ENCODE measurements around the gene SPATA7.

Gene SPATA7

DNA sequence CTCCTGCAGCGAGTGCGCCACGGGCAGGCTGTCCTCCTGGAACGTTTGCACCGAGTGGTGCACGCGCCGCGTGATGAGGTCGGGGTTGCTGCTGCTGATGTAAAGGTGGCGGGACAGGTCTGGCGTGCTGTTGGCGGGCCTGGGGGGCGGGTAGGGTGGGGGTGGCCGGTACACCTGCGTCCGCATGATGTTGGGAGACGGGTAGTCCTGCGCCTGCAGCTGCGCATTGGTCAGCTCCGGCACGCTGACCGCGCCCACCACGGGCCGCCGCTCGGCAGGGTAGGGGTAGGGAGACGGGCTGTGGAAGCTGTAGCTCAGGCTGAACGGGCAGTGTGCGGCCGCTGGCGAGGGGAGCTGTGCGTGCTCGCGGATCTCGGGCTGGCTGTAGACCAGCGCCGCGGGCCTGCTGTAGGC lies 94.1 kb downstream of the SPATA7 start:
- Histone ChIP-seq H3K23ac (ENCODE audit: low read length in 2 of 2) (no peak overlapping the region), H3K9ac (ENCODE audit: low read length) (no peak overlapping the region), H3K36me3 (ENCODE audit: control insufficient read depth in 1 of 2, insufficient read depth in 2 of 2, low read depth in 1 of 2, low read length in 2 of 2) (peaks cover 42 to 66% of the 10 kb centered on the region in 2 experiments), H4K8ac (ENCODE audit: low read length) (no peak overlapping the region), H3K9me3 (ENCODE audit: control insufficient read depth, low read length) (no peaks in the 10 kb centered on the region), H3K79me1 (replicated peaks; ENCODE audit: low read length, poor library complexity, severe bottlenecking) (peaks cover 35% of the 10 kb centered on the region), H3K18ac (ENCODE audit: low read depth in 1 of 2, low read length in 2 of 2) (no peak overlapping the region), H2AK5ac (ENCODE audit: low read length, severe bottlenecking) (no peak overlapping the region), H3K14ac (ENCODE audit: low read length in 2 of 2) (no peak overlapping the region), H2BK120ac (ENCODE audit: low read depth, low read length) (no peak overlapping the region), H4K91ac (ENCODE audit: low read length) (no peak overlapping the region), H3K27ac (ENCODE audit: low read length, poor library complexity, severe bottlenecking) (no peak overlapping the region), H3K4me1 (ENCODE audit: control insufficient read depth, insufficient read depth, low read depth, low read length) (peaks cover 5% of the 10 kb centered on the region), H2BK15ac (ENCODE audit: low read depth, poor library complexity, severe bottlenecking) (no peak overlapping the region), H3K4me2 (ENCODE audit: low read length, poor library complexity, severe bottlenecking) (no peak overlapping the region), H3K27me3 (ENCODE audit: control insufficient read depth in 1 of 2, insufficient read depth in 1 of 2, low read length in 2 of 2) (no peaks in the 10 kb centered on the region), H2BK12ac (ENCODE audit: low read length in 2 of 2) (no peak overlapping the region), H2BK5ac (ENCODE audit: low read depth, low read length, poor library complexity, severe bottlenecking) (no peak overlapping the region), H3K4ac (ENCODE audit: low read depth in 1 of 2, low read length in 2 of 2) (no peak overlapping the region), H3K4me3 (ENCODE audit: insufficient read depth in 1 of 2, low read depth in 1 of 2, low read length in 2 of 2) (no peak overlapping the region), H2AFZ (ENCODE audit: low read depth, low read length) (no peak overlapping the region)
- 98% methylated on average over 40 of the region's 40 CpGs for WGBS
- DNase-seq = no peak

GRCh38 chr14:88481059-88481458 lies 95.6 kb downstream of the SPATA7 start:
- no peak overlapping the region for H3K9ac ChIP-seq (ENCODE audit: low read length)
- no peak overlapping the region for H2BK5ac ChIP-seq (ENCODE audit: low read depth, low read length, poor library complexity, severe bottlenecking)
- H3K27me3 ChIP-seq (ENCODE audit: control insufficient read depth in 1 of 2, insufficient read depth in 1 of 2, low read length in 2 of 2) = no peaks in the 10 kb centered on the region
- no peak overlapping the region for H3K18ac ChIP-seq (ENCODE audit: low read depth in 1 of 2, low read length in 2 of 2)
- no peak overlapping the region for H3K14ac ChIP-seq (ENCODE audit: low read length in 2 of 2)
- no peak overlapping the region for H2AFZ ChIP-seq (ENCODE audit: low read depth, low read length)
- peaks cover 31% of the 10 kb centered on the region for H3K79me1 ChIP-seq (replicated peaks; ENCODE audit: low read length, poor library complexity, severe bottlenecking)
- H4K8ac ChIP-seq (ENCODE audit: low read length) = no peak overlapping the region
- no peak overlapping the region for H4K91ac ChIP-seq (ENCODE audit: low read length)
- H3K23ac ChIP-seq (ENCODE audit: low read length in 2 of 2) = no peak overlapping the region
- no peak overlapping the region for H2BK120ac ChIP-seq (ENCODE audit: low read depth, low read length)
- H2AK5ac ChIP-seq (ENCODE audit: low read length, severe bottlenecking) = no peak overlapping the region
- H3K4ac ChIP-seq (ENCODE audit: low read depth in 1 of 2, low read length in 2 of 2) = no peak overlapping the region
- H3K9me3 ChIP-seq (ENCODE audit: control insufficient read depth, low read length) = no peaks in the 10 kb centered on the region
- H3K36me3 ChIP-seq (ENCODE audit: control insufficient read depth in 1 of 2, insufficient read depth in 2 of 2, low read depth in 1 of 2, low read length in 2 of 2) = peaks cover 47 to 72% of the 10 kb centered on the region in 2 experiments
- no peak overlapping the region for H2BK12ac ChIP-seq (ENCODE audit: low read length in 2 of 2)
- DNase-seq = no peak
- no CpG with 5 or more reads among the region's 2 CpGs for WGBS
- H3K4me1 ChIP-seq (ENCODE audit: control insufficient read depth, insufficient read depth, low read depth, low read length) = peaks cover 5% of the 10 kb centered on the region
- H2BK15ac ChIP-seq (ENCODE audit: low read depth, poor library complexity, severe bottlenecking) = no peak overlapping the region
- no peak overlapping the region for H3K27ac ChIP-seq (ENCODE audit: low read length, poor library complexity, severe bottlenecking)
- H3K4me3 ChIP-seq (ENCODE audit: insufficient read depth in 1 of 2, low read depth in 1 of 2, low read length in 2 of 2) = no peak overlapping the region
- no peak overlapping the region for H3K4me2 ChIP-seq (ENCODE audit: low read length, poor library complexity, severe bottlenecking)

DNA sequence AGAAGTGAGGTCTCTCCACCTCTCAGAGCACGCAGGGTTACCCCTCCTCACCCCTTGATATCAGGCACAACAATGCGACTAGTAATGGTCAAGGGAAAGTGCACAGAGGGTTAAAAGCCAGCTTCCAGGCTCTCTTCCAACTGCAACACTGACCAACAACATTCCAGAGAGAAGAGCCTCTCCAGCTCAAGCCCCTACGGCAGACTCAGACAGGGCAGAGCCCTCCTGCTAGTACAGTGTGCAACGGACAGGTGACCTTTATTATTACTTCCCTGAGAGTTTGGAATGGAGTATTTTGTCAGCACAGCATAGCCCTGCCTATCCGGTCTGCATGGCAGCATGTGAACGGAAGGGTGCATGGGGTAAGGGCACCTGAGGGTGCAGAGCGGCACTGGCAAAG lies 96.3 kb downstream of the SPATA7 start:
- peaks cover 29% of the 10 kb centered on the region for H3K79me1 ChIP-seq (replicated peaks; ENCODE audit: low read length, poor library complexity, severe bottlenecking)
- peaks cover 44 to 67% of the 10 kb centered on the region in 2 experiments for H3K36me3 ChIP-seq (ENCODE audit: control insufficient read depth in 1 of 2, insufficient read depth in 2 of 2, low read depth in 1 of 2, low read length in 2 of 2)
- no peak overlapping the region for H2BK15ac ChIP-seq (ENCODE audit: low read depth, poor library complexity, severe bottlenecking)
- H3K9me3 ChIP-seq (ENCODE audit: control insufficient read depth, low read length) = no peaks in the 10 kb centered on the region
- no peak overlapping the region for H4K91ac ChIP-seq (ENCODE audit: low read length)
- no peak overlapping the region for H3K18ac ChIP-seq (ENCODE audit: low read depth in 1 of 2, low read length in 2 of 2)
- no peak overlapping the region for H3K9ac ChIP-seq (ENCODE audit: low read length)
- H3K27ac ChIP-seq (ENCODE audit: low read length, poor library complexity, severe bottlenecking) = no peak overlapping the region
- no peak overlapping the region for H2AFZ ChIP-seq (ENCODE audit: low read depth, low read length)
- no peaks in the 10 kb centered on the region for H3K27me3 ChIP-seq (ENCODE audit: control insufficient read depth in 1 of 2, insufficient read depth in 1 of 2, low read length in 2 of 2)
- H4K8ac ChIP-seq (ENCODE audit: low read length) = no peak overlapping the region
- no peak overlapping the region for H3K14ac ChIP-seq (ENCODE audit: low read length in 2 of 2)
- no peak overlapping the region for H3K4me3 ChIP-seq (ENCODE audit: insufficient read depth in 1 of 2, low read depth in 1 of 2, low read length in 2 of 2)
- no peak overlapping the region for H3K4ac ChIP-seq (ENCODE audit: low read depth in 1 of 2, low read length in 2 of 2)
- WGBS = 92% methylated on average over 7 of the region's 7 CpGs
- H2BK120ac ChIP-seq (ENCODE audit: low read depth, low read length) = no peak overlapping the region
- H3K23ac ChIP-seq (ENCODE audit: low read length in 2 of 2) = no peak overlapping the region
- no peak overlapping the region for H2AK5ac ChIP-seq (ENCODE audit: low read length, severe bottlenecking)
- no peak overlapping the region for H2BK12ac ChIP-seq (ENCODE audit: low read length in 2 of 2)
- no peak overlapping the region for H2BK5ac ChIP-seq (ENCODE audit: low read depth, low read length, poor library complexity, severe bottlenecking)
- DNase-seq = no peak
- peaks cover 5% of the 10 kb centered on the region for H3K4me1 ChIP-seq (ENCODE audit: control insufficient read depth, insufficient read depth, low read depth, low read length)
- no peak overlapping the region for H3K4me2 ChIP-seq (ENCODE audit: low read length, poor library complexity, severe bottlenecking)

DNA sequence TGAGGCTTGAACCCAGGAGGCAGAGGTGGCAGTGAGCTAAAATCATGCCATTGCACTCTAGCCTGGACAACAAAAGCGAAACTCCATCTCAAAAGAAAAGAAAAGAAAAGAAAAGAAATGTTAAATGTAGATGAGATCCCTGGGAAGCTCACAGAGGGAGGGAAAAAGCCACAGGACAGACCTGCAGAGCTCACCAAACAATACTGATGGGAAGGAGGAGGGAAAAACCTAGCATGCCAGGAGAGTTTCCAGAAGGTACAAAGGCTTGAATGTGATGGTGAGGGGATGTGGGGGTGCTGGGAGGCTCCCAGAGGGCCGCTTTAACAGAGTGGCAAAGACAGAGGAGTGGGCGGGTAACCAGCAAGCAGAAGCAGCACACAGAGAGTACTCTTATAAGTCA lies 97.1 kb downstream of the SPATA7 start:
- no peak overlapping the region for H3K9ac ChIP-seq (ENCODE audit: low read length)
- 100% methylated on average over 3 of the region's 3 CpGs for WGBS

More for the DNA sequence above, 97.1 kb downstream of the SPATA7 start:
- no peaks in the 10 kb centered on the region for H3K27me3 ChIP-seq (ENCODE audit: control insufficient read depth in 1 of 2, insufficient read depth in 1 of 2, low read length in 2 of 2)
- no peak overlapping the region for H2BK5ac ChIP-seq (ENCODE audit: low read depth, low read length, poor library complexity, severe bottlenecking)
- no peak overlapping the region for H3K23ac ChIP-seq (ENCODE audit: low read length in 2 of 2)
- no peak overlapping the region for H4K8ac ChIP-seq (ENCODE audit: low read length)
- H3K36me3 ChIP-seq (ENCODE audit: control insufficient read depth in 1 of 2, insufficient read depth in 2 of 2, low read depth in 1 of 2, low read length in 2 of 2) = peaks cover 41 to 63% of the 10 kb centered on the region in 2 experiments
- peaks cover 5% of the 10 kb centered on the region for H3K4me1 ChIP-seq (ENCODE audit: control insufficient read depth, insufficient read depth, low read depth, low read length)
- no peak overlapping the region for H2AFZ ChIP-seq (ENCODE audit: low read depth, low read length)
- H3K27ac ChIP-seq (ENCODE audit: low read length, poor library complexity, severe bottlenecking) = no peak overlapping the region
- H3K4me3 ChIP-seq (ENCODE audit: insufficient read depth in 1 of 2, low read depth in 1 of 2, low read length in 2 of 2) = no peak overlapping the region
- peaks cover 25% of the 10 kb centered on the region for H3K79me1 ChIP-seq (replicated peaks; ENCODE audit: low read length, poor library complexity, severe bottlenecking)
- no peak overlapping the region for H4K91ac ChIP-seq (ENCODE audit: low read length)
- no peak overlapping the region for H3K14ac ChIP-seq (ENCODE audit: low read length in 2 of 2)
- H2BK15ac ChIP-seq (ENCODE audit: low read depth, poor library complexity, severe bottlenecking) = no peak overlapping the region
- no peak overlapping the region for H3K18ac ChIP-seq (ENCODE audit: low read depth in 1 of 2, low read length in 2 of 2)
- H2AK5ac ChIP-seq (ENCODE audit: low read length, severe bottlenecking) = no peak overlapping the region
- H2BK12ac ChIP-seq (ENCODE audit: low read length in 2 of 2) = no peak overlapping the region
- no peaks in the 10 kb centered on the region for H3K9me3 ChIP-seq (ENCODE audit: control insufficient read depth, low read length)
- H3K4ac ChIP-seq (ENCODE audit: low read depth in 1 of 2, low read length in 2 of 2) = no peak overlapping the region
- DNase-seq = no peak
- no peak overlapping the region for H2BK120ac ChIP-seq (ENCODE audit: low read depth, low read length)
- no peak overlapping the region for H3K4me2 ChIP-seq (ENCODE audit: low read length, poor library complexity, severe bottlenecking)

All from mesenchymal stem cell (in vitro differentiated cells and primary cell).